Measurements from ENCODE around the gene KRTAP20-3. TPM values are rescaled to one million over a fixed set of nuclear protein-coding genes. Genes with fewer than 3 reads are reported as not detected.

The KRTAP20-3 gene
- polyA plus RNA-seq, 3 donors, result not detected

GRCh38 chr21:30674312-30674711 is 31.6 kb downstream of the KRTAP20-3 start:
- no peak for DNase-seq
- peaks cover 0 to 15% (median 4%) of the 10 kb centered on the region in 7 donors for H3K9me3 Mint-ChIP-seq
- Histone ChIP-seq H3K4me2 (replicated peaks; ENCODE audit: extremely low read depth, low read length, poor library complexity, severe bottlenecking) (no peak overlapping the region), H3K79me2 (ENCODE audit: insufficient read depth, low read length) (no peaks in the 10 kb centered on the region), H4K20me1 (ENCODE audit: insufficient read depth, low read length) (no peaks in the 10 kb centered on the region), H3K36me3 (replicated peaks in 1 of 2; ENCODE audit: control insufficient read depth in 1 of 2, insufficient read depth in 2 of 2, low read length in 2 of 2) (no peaks in the 10 kb centered on the region), H3K9me3 (replicated peaks in 1 of 2; ENCODE audit: control insufficient read depth in 1 of 2, insufficient read depth in 1 of 2, low read length in 2 of 2) (peaks cover 8 to 34% of the 10 kb centered on the region in 2 donors), H3K4me3 (replicated peaks in 1 of 3; ENCODE audit: low read depth in 2 of 3, low read length in 3 of 3) (no peak overlapping the region), H3K9ac (ENCODE audit: insufficient read depth, low read length, poor library complexity, severe bottlenecking) (no peak overlapping the region), H3K27me3 (ENCODE audit: control insufficient read depth in 2 of 2, insufficient read depth in 2 of 2, low read length in 2 of 2) (no peaks in the 10 kb centered on the region), H3K27ac (ENCODE audit: low read depth in 1 of 2, low read length in 2 of 2) (no peak overlapping the region), H2AFZ (ENCODE audit: insufficient read depth, low read depth, low read length, poor library complexity, severe bottlenecking) (no peak overlapping the region), H3K4me1 (ENCODE audit: control insufficient read depth in 1 of 2, insufficient read depth in 2 of 2, low read length in 2 of 2) (no peaks in the 10 kb centered on the region)
- no peak overlapping the region for H3K4me3 Mint-ChIP-seq
- no CpG with 5 or more reads among the region's 1 CpG for WGBS (ENCODE audit: insufficient coverage)
- TF ChIP-seq CTCF (IDR thresholded peaks at IDR 0.05), result no peak
- no peaks in the 10 kb centered on the region for H3K4me1 Mint-ChIP-seq
- intact Hi-C loops (cut with micrococcal nuclease), result no loop called here
- peaks cover 0 to 2% (median 0%) of the 10 kb centered on the region in 3 donors for H3K27me3 Mint-ChIP-seq (ENCODE audit: low read depth in 3 of 3)
- H3K36me3 Mint-ChIP-seq, result no peaks in the 10 kb centered on the region
- H3K27ac Mint-ChIP-seq, result no peak overlapping the region

- TF ChIP-seq CTCF (IDR thresholded peaks at IDR 0.05), result no peak
- peaks cover 8 to 22% of the 10 kb centered on the region in 2 donors for H3K9me3 ChIP-seq (replicated peaks in 1 of 2; ENCODE audit: control insufficient read depth in 1 of 2, insufficient read depth in 1 of 2, low read length in 2 of 2)
Measured at GRCh38 chr21:30676737-30677136, 34.1 kb downstream of the KRTAP20-3 start.

More at GRCh38 chr21:30676737-30677136, 34.1 kb downstream of the KRTAP20-3 start:
- Mint-ChIP-seq H3K36me3 (no peaks in the 10 kb centered on the region), H3K27ac (no peak overlapping the region), H3K4me1 (no peaks in the 10 kb centered on the region), H3K9me3 (peaks cover 0 to 7% (median 4%) of the 10 kb centered on the region in 7 donors), H3K4me3 (no peak overlapping the region), H3K27me3 (ENCODE audit: low read depth in 3 of 3) (no peaks in the 10 kb centered on the region)
- H2AFZ ChIP-seq (ENCODE audit: insufficient read depth, low read depth, low read length, poor library complexity, severe bottlenecking), result no peak overlapping the region
- H3K36me3 ChIP-seq (replicated peaks in 1 of 2; ENCODE audit: control insufficient read depth in 1 of 2, insufficient read depth in 2 of 2, low read length in 2 of 2), result no peaks in the 10 kb centered on the region
- H3K4me3 ChIP-seq (replicated peaks in 1 of 3; ENCODE audit: low read depth in 2 of 3, low read length in 3 of 3), result no peak overlapping the region
- H3K27ac ChIP-seq (ENCODE audit: low read depth in 1 of 2, low read length in 2 of 2), result no peak overlapping the region
- H3K27me3 ChIP-seq (ENCODE audit: control insufficient read depth in 2 of 2, insufficient read depth in 2 of 2, low read length in 2 of 2), result no peaks in the 10 kb centered on the region
- H3K4me1 ChIP-seq (ENCODE audit: control insufficient read depth in 1 of 2, insufficient read depth in 2 of 2, low read length in 2 of 2), result no peaks in the 10 kb centered on the region
- no peaks in the 10 kb centered on the region for H4K20me1 ChIP-seq (ENCODE audit: insufficient read depth, low read length)
- H3K79me2 ChIP-seq (ENCODE audit: insufficient read depth, low read length), result no peaks in the 10 kb centered on the region
- H3K9ac ChIP-seq (ENCODE audit: insufficient read depth, low read length, poor library complexity, severe bottlenecking), result no peak overlapping the region
- no peak overlapping the region for H3K4me2 ChIP-seq (replicated peaks; ENCODE audit: extremely low read depth, low read length, poor library complexity, severe bottlenecking)
- intact Hi-C loops (cut with micrococcal nuclease), result no loop called here
- no peak for DNase-seq
